ENCODE data around the gene SLC35E1.
"Not testable (repeated sequence)": the region's sequence is repeated elsewhere in the genome, so short reads cannot be mapped to it uniquely, and the experiment has no call there.

SLC35E1 gene

DNA sequence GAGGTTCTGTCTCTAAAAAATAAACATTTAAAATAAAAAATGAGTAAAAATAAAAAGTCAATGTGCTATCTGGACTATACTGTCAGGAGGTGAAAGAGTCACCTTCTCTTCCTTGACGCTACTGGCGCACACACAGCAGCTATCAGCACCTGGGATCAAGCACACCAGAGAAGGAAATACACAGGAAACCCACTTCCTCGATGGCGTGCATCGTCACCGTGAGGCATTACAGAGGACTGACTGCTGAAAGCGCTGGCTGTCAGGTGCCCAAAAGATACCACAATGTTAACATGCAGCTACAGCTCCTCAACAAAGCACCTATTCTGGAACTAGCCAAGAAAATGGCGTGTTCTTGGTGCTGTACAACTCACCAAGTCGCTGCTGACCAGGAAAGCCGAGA is 6.1 kb downstream of the SLC35E1 start:
- TF ChIP-seq, protein P1, sequence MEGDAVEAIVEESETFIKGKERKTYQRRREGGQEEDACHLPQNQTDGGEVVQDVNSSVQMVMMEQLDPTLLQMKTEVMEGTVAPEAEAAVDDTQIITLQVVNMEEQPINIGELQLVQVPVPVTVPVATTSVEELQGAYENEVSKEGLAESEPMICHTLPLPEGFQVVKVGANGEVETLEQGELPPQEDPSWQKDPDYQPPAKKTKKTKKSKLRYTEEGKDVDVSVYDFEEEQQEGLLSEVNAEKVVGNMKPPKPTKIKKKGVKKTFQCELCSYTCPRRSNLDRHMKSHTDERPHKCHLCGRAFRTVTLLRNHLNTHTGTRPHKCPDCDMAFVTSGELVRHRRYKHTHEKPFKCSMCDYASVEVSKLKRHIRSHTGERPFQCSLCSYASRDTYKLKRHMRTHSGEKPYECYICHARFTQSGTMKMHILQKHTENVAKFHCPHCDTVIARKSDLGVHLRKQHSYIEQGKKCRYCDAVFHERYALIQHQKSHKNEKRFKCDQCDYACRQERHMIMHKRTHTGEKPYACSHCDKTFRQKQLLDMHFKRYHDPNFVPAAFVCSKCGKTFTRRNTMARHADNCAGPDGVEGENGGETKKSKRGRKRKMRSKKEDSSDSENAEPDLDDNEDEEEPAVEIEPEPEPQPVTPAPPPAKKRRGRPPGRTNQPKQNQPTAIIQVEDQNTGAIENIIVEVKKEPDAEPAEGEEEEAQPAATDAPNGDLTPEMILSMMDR (IDR thresholded peaks at IDR 0.05; ENCODE audit: borderline replicate concordance, insufficient read depth, low read depth, low read length), result no peak
- no peak overlapping the region for H3K4me3 ChIP-seq (ENCODE audit: low read depth, low read length)

DNA sequence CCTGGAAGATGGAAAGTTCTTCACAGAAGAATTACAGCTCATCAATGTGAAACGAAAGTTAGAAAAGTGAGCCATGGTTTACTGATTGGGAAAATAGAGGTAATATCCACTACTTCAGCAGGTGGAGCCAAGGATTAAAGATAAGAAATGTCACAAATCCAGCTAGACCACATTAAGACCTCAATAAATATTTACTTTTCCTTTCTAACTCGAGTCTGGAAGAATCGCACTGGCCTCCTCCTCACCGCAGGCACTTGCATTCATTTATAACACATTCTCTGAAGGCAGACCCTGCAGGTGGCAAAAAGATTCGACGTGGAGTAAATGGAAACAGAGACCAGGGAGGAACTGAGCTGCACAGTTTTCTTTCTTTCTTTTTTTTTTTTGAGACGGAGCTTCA is 7.4 kb downstream of the SLC35E1 start:
- TF ChIP-seq, protein P1 (IDR thresholded peaks at IDR 0.05; ENCODE audit: borderline replicate concordance, insufficient read depth, low read depth, low read length), result no peak
- H3K4me3 ChIP-seq (ENCODE audit: low read depth, low read length), result no peak overlapping the region

DNA sequence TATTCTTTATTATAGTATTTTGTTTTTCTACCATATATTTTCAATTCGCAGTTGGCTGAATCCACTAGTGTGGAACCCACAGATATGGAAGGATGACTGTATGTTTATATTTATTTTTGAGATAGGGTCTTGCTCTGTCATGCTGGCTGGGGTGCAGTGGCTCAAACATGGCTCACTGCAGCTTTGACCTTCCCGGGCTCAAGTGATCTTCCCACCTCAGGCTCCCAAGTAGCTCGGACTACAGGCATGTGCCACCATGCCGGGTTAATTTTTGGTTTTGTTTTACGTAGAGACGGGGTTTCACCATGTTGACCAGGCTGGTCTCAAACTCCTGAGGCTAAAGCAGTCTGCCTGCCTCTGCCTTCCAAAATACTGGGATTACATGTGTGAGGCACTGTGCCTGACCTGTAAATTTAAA is 9.6 kb downstream of the SLC35E1 start:
- H3K4me3 ChIP-seq (ENCODE audit: low read depth, low read length), result no peak overlapping the region
- TF ChIP-seq, protein P1 (IDR thresholded peaks at IDR 0.05; ENCODE audit: borderline replicate concordance, insufficient read depth, low read depth, low read length), result no peak

DNA sequence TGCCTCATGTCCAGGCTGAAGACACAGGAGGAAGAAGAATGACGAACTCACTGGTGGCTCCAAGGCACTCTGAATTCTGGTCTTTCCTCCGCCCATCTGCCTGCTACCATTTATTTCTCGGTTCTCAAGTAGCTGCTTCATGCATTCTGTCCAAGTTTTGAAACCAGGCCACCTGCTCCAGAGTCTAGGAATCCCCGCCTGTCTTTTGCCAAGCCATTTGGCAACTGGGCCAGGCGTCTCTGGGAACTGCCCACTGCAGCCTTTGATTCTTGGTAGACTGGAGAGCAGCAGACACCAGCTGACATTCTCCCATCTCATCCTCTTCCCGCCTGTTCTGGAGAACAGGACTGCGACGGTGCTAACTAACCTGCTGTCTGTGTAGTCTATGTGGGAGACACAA is 10.8 kb downstream of the SLC35E1 start:
- TF ChIP-seq, protein P1 (IDR thresholded peaks at IDR 0.05; ENCODE audit: borderline replicate concordance, insufficient read depth, low read depth, low read length), result no peak

DNA sequence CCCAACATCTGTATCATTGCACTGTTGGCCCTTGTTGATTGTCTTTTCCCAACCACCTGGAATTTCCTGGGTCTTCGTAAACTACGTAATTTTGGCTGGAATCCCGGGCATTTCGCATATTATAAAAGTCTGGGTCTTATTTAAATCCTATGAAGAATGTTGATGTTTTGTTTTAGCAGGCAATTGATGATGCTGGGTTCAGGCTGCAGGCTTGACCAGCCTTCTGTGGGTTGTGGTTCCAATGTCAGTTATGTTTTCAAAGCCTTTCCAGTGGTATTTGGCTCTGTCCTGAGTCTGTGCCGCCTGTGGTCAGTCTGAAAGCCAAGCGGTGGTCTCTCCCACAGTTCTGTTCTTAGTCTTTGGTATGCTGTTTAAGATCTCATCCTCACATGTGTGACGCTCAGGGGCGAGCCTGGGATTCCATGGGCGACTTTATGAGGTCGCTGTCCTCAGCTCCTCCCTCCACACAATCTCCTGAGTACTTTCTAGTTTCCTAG is 12.4 kb downstream of the SLC35E1 start:
- no peak overlapping the region for H3K4me3 ChIP-seq (ENCODE audit: low read depth, low read length)
- TF ChIP-seq, protein P1 (IDR thresholded peaks at IDR 0.05; ENCODE audit: borderline replicate concordance, insufficient read depth, low read depth, low read length), result no peak

More for the DNA sequence above, 10.8 kb downstream of the SLC35E1 start:
- H3K4me3 ChIP-seq (ENCODE audit: low read depth, low read length), result no peak overlapping the region

DNA sequence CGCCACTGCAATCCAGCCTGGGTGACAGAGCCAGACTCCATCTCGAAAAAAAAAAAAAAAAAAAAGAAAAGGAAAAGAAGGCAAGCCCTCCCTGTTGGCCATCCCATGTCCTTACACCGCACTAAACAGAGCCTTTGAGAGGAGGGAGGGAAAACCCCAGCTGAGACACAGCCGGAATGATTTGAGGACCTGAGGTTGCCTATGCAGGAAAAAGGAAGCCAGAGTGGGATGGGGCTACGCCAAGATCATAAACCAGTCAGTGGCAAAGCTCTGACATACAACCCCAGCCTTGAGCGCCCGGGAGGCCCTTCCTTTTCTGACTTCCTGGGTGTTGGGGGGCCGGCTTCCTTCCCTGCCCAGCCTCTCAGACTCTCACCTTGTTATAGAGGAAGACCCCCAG is 17.4 kb downstream of the SLC35E1 start:
- TF ChIP-seq, protein P1 (IDR thresholded peaks at IDR 0.05; ENCODE audit: borderline replicate concordance, insufficient read depth, low read depth, low read length), result no peak
- H3K4me3 ChIP-seq (ENCODE audit: low read depth, low read length), result no peak overlapping the region

DNA sequence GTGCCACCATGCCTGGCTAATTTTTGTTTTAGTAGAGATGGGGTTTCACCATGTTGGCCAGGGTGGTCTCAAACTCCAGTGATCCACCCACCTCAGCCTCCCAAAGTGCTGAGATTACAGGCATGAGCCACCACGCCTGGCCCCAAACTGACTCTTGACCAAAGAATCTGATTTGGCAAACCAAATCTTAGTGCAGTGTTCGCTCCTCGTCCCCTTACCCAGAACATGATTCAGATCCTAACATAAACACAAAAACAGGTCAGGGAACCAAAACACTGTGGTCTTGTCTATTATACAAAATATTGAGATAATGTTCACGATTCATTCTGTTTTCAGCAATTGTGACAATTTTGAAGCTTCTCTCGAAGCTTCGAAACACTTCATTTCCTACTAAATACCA is 20.3 kb downstream of the SLC35E1 start:
- not testable (repeated sequence) for H3K4me3 ChIP-seq (ENCODE audit: low read depth, low read length)

DNA sequence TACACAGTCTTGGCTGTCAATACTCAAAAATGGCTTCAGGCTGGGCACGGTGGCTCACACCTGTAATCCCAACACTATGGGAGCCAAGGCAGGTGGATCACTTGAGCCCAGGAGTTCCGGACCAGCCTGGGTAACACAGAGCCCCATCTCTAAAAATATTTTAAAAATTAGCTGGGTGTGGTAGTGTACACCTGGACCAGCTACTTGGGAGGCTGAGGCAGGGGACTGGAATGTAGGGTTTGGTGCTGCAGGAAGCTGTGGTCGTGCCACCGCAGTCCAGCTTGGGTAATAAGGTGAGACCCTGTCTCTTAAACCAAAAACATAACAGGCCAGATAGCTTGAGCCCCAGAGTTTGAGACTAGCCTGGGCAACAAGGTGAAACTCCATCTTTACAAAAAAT is 23.3 kb downstream of the SLC35E1 start:
- TF ChIP-seq, protein P1 (IDR thresholded peaks at IDR 0.05; ENCODE audit: borderline replicate concordance, insufficient read depth, low read depth, low read length), result no peak

More for the DNA sequence above, 23.3 kb downstream of the SLC35E1 start:
- no peak overlapping the region for H3K4me3 ChIP-seq (ENCODE audit: low read depth, low read length)
